WTC11 (cell line): ENCODE results near the gene ELOB. TPM values are rescaled to one million over a fixed set of nuclear protein-coding genes. Genes with fewer than 3 reads are reported as not detected.

ENCODE experiments used
- ATAC-seq: fragments of 200-7000 bp; cut with Tn5 transposase; 2 replicates; pipeline ENCODE4 v1.10.0; 2021; ENCODE audit warnings: mild to moderate bottlenecking, moderate library complexity
- CTCF ChIA-PET: fragments of 300-600 bp; sonication (Branson Sonifier 250); formaldehyde crosslinking; loops from one replicate; lab custom pipeline; 2021; ENCODE audit warnings: antibody characterized with exemption; lab: Charles Lee
- POLR2A ChIA-PET: fragments of 350-600 bp; sonication (Branson Sonifier 250); formaldehyde crosslinking; loops from one replicate; lab custom pipeline; 2021; ENCODE audit warnings: antibody characterized with exemption; lab: Charles Lee
- DNase-seq: peaks from one replicate; pipeline ENCODE4 v3.0.0; 2021; ENCODE audit warnings: low spot score
- H3K27ac Mint-ChIP-seq: 2 replicates; pipeline ENCODE4 v1.8.0; 2021; ENCODE audit warnings: mixed read lengths
- H3K27me3 Mint-ChIP-seq: 2 replicates; pipeline ENCODE4 v1.8.0; 2021; ENCODE audit warnings: low read depth, mild to moderate bottlenecking, moderate library complexity, mixed read lengths
- H3K36me3 Mint-ChIP-seq: 2 replicates; pipeline ENCODE4 v1.8.0; 2021; ENCODE audit warnings: mixed read lengths
- H3K4me1 Mint-ChIP-seq: 2 replicates; pipeline ENCODE4 v1.8.0; 2022; ENCODE audit warnings: mixed read lengths
- H3K4me3 Mint-ChIP-seq: 2 replicates; pipeline ENCODE4 v1.8.0; 2021; ENCODE audit warnings: mild to moderate bottlenecking, moderate library complexity, mixed read lengths
- H3K9me3 Mint-ChIP-seq: 2 replicates; pipeline ENCODE4 v1.8.0; 2021; ENCODE audit warnings: mixed read lengths
- CREM ChIP-seq: sonication (generic); formaldehyde crosslinking; IDR thresholded peaks from 2 replicates; pipeline ENCODE4 v1.8.1; 2022; ENCODE audit warnings: mild to moderate bottlenecking, missing genetic modification reagents, moderate library complexity
- GRHL2 ChIP-seq: fragments of 250-450 bp; sonication (Bioruptor Pico); IDR thresholded peaks from 2 replicates; pipeline ENCODE4 v1.8.0; 2022; ENCODE audit warnings: mild to moderate bottlenecking, moderate library complexity; ENCODE audit not compliant: insufficient replicate concordance, severe bottlenecking
- JAZF1 ChIP-seq: fragments of 250-450 bp; sonication (Bioruptor Pico); IDR thresholded peaks from 2 replicates; pipeline ENCODE4 v1.9.0; 2021; ENCODE audit warnings: moderate library complexity, mild to moderate bottlenecking, inconsistent platforms
- KAT7 ChIP-seq: sonication (generic); formaldehyde crosslinking; IDR thresholded peaks from 2 replicates; pipeline ENCODE4 v1.8.1; 2023; ENCODE audit warnings: missing genetic modification reagents, mild to moderate bottlenecking, borderline replicate concordance
- MXD4 ChIP-seq: fragments of 250-450 bp; sonication (Bioruptor Pico); IDR thresholded peaks from 2 replicates; pipeline ENCODE4 v1.8.0; 2021; ENCODE audit warnings: mild to moderate bottlenecking, moderate library complexity, borderline replicate concordance
- NFYB ChIP-seq: sonication (generic); formaldehyde crosslinking; conservative IDR thresholded peaks from 2 replicates; pipeline ENCODE4 v1.8.0; 2022; ENCODE audit warnings: low read depth, missing genetic modification reagents
- PRRX2 ChIP-seq: fragments of 250-450 bp; sonication (Bioruptor Pico); IDR thresholded peaks from 2 replicates; pipeline ENCODE4 v1.8.0; 2021; ENCODE audit warnings: mild to moderate bottlenecking
- ZNF671 ChIP-seq: fragments of 250-450 bp; sonication (Bioruptor Pico); IDR thresholded peaks from 2 replicates; pipeline ENCODE4 v1.8.0; 2021; ENCODE audit warnings: mild to moderate bottlenecking
- total RNA-seq: library from RNA; stranded (reverse); gene quantifications from 3 replicates; pipeline ENCODE4 v1.2.3, GENCODE V29; 2021
- TF ChIP-seq, protein P1 (sequence below): sonication (generic); formaldehyde crosslinking; IDR thresholded peaks from 2 replicates; pipeline ENCODE4 v1.8.0; 2022; ENCODE audit warnings: mild to moderate bottlenecking, missing genetic modification reagents
- TF ChIP-seq, protein P2 (sequence below): sonication (generic); formaldehyde crosslinking; conservative IDR thresholded peaks from 2 replicates; pipeline ENCODE4 v1.8.1; 2023; ENCODE audit warnings: mild to moderate bottlenecking, low read depth, missing genetic modification reagents, moderate library complexity
- TF ChIP-seq, protein P3 (sequence below): sonication (generic); formaldehyde crosslinking; IDR thresholded peaks from 2 replicates; pipeline ENCODE4 v1.8.1; 2023; ENCODE audit warnings: mild to moderate bottlenecking, missing genetic modification reagents
- TF ChIP-seq, protein P4 (sequence below): sonication (generic); formaldehyde crosslinking; IDR thresholded peaks from 2 replicates; pipeline ENCODE4 v1.8.1; 2022; ENCODE audit warnings: mild to moderate bottlenecking, missing genetic modification reagents, moderate library complexity, borderline replicate concordance
- TF ChIP-seq, protein P5 (sequence below): fragments of 200-600 bp; IDR thresholded peaks from 2 replicates; pipeline ENCODE4 v1.8.0; 2022; ENCODE audit warnings: antibody characterized with exemption

The ELOB gene
- total RNA-seq, 1 experiment from 2014 or later = 252 TPM

DNA sequence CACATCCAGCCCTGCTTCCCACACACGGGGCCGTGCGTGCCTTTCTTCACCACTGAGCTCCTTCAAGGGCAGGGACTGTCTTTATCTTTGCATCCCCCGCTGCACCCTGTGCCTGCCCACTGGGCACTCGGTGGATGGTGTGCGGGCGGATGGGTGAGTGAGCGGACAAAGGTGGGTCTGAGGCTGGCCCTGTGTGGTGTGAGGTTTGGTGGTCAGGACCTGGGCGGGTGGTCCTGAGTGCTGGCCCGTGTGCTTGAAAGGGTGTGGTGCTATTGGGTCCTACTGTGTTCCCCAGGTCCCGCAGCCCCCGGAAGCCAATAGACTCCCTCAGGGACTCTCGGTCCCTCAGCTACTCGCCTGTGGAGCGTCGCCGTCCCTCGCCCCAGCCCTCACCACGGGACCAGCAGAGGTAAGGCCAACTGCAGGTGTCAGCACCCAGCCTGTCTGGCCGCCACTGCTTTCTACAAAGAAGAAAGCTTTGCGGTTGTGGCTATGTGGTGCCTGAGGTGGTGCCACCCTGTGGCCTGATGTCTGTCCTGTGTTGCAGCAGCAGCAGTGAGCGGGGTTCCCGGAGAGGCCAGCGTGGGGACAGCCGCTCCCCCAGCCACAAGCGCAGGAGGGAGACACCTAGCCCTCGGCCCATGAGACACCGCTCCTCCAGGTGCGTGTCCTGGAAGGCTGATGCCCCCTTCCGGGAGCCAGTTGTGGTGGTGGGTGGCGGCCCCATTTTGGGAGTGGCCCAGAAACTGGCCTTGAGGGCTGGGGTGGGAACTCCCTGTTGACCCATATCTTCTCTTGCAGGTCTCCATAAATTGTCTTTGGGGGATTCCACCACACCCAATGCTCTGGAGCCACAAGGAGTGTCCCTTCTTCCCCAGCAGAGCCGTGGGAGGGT is 6.8 kb downstream of the ELOB start (continued):
- TF ChIP-seq, protein P1, sequence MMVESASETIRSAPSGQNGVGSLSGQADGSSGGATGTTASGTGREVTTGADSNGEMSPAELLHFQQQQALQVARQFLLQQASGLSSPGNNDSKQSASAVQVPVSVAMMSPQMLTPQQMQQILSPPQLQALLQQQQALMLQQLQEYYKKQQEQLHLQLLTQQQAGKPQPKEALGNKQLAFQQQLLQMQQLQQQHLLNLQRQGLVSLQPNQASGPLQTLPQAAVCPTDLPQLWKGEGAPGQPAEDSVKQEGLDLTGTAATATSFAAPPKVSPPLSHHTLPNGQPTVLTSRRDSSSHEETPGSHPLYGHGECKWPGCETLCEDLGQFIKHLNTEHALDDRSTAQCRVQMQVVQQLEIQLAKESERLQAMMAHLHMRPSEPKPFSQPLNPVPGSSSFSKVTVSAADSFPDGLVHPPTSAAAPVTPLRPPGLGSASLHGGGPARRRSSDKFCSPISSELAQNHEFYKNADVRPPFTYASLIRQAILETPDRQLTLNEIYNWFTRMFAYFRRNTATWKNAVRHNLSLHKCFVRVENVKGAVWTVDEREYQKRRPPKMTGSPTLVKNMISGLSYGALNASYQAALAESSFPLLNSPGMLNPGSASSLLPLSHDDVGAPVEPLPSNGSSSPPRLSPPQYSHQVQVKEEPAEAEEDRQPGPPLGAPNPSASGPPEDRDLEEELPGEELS = 0 out of 2 replicates have a peak, but pooled peaks have one; percentile 5
- TF ChIP-seq, protein P2, sequence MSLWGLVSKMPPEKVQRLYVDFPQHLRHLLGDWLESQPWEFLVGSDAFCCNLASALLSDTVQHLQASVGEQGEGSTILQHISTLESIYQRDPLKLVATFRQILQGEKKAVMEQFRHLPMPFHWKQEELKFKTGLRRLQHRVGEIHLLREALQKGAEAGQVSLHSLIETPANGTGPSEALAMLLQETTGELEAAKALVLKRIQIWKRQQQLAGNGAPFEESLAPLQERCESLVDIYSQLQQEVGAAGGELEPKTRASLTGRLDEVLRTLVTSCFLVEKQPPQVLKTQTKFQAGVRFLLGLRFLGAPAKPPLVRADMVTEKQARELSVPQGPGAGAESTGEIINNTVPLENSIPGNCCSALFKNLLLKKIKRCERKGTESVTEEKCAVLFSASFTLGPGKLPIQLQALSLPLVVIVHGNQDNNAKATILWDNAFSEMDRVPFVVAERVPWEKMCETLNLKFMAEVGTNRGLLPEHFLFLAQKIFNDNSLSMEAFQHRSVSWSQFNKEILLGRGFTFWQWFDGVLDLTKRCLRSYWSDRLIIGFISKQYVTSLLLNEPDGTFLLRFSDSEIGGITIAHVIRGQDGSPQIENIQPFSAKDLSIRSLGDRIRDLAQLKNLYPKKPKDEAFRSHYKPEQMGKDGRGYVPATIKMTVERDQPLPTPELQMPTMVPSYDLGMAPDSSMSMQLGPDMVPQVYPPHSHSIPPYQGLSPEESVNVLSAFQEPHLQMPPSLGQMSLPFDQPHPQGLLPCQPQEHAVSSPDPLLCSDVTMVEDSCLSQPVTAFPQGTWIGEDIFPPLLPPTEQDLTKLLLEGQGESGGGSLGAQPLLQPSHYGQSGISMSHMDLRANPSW = no peak
- TF ChIP-seq CREM (CRISPR knock-in tag) (no peak), KAT7 (CRISPR knock-in tag) (0 out of 2 replicates have a peak, but pooled peaks have one; percentile 31), MXD4 (CRISPR knock-in tag) (no peak), JAZF1 (CRISPR knock-in tag) (no peak), NFYB (CRISPR knock-in tag) (no peak)
- TF ChIP-seq, protein P3, sequence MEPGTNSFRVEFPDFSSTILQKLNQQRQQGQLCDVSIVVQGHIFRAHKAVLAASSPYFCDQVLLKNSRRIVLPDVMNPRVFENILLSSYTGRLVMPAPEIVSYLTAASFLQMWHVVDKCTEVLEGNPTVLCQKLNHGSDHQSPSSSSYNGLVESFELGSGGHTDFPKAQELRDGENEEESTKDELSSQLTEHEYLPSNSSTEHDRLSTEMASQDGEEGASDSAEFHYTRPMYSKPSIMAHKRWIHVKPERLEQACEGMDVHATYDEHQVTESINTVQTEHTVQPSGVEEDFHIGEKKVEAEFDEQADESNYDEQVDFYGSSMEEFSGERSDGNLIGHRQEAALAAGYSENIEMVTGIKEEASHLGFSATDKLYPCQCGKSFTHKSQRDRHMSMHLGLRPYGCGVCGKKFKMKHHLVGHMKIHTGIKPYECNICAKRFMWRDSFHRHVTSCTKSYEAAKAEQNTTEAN (CRISPR knock-in tag) = no peak

DNA sequence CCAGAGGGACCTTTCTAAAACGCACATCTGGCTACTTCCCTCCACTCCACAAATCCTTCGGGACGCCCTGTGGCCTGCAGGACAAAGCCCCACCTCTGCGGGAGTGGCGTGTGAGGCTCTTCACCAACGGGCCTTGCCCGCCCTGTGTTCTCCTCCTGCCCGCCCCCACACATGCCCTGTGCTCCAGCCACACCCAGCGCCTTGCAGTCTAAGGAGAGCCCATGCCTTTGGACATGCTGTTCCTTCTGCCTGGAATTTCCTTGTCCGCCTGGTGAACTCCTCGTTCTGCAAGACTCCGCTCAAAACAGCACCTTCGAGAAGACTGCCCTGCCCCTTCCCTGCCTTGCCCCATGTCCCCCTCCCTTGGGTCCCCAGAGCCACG is 7.4 kb downstream of the ELOB start:
- ATAC-seq (no peak), DNase-seq (no peak)
- POLR2A ChIA-PET = no interaction called here
- CTCF ChIA-PET = interaction anchor here (0.9 to 1.0 kb wide), 2 partner anchors 11 to 53 kb away, joined by 3 to 4 read pairs; no protein-coding TSS in a partner anchor
- Mint-ChIP-seq H3K27ac (peak overlapping the region; percentile 96), H3K27me3 (no peaks in the 10 kb centered on the region), H3K4me1 (peaks cover 4% of the 10 kb centered on the region), H3K4me3 (no peak overlapping the region), H3K36me3 (peaks cover 83% of the 10 kb centered on the region), H3K9me3 (peaks cover 20% of the 10 kb centered on the region)
- TF ChIP-seq, protein P2 = no peak
- TF ChIP-seq ZNF671 = no peak
- no peak for TF ChIP-seq JAZF1 (CRISPR knock-in tag)
- TF ChIP-seq, protein P4, sequence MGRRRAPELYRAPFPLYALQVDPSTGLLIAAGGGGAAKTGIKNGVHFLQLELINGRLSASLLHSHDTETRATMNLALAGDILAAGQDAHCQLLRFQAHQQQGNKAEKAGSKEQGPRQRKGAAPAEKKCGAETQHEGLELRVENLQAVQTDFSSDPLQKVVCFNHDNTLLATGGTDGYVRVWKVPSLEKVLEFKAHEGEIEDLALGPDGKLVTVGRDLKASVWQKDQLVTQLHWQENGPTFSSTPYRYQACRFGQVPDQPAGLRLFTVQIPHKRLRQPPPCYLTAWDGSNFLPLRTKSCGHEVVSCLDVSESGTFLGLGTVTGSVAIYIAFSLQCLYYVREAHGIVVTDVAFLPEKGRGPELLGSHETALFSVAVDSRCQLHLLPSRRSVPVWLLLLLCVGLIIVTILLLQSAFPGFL = no peak

DNA sequence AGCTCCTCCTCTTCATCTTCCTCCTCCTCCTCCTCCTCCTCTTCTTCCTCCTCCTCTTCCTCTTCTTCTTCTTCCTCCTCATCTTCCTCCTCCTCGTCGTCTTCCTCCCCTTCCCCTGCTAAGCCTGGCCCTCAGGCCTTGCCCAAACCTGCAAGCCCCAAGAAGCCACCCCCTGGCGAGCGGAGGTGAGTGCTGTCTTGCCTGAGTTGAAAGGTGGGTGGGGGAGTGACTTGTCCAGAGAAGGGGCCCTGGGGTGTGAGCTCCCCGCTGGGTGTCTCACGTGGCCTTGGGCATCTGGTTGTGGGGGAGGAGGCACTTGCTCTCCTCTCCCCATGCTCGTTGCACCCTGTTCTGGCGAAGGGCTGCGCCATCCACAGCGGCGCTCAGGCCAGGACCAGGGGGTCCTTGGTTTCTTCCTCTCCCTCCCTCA is 8.0 kb downstream of the ELOB start:
- Mint-ChIP-seq H3K36me3 (peaks cover 86% of the 10 kb centered on the region), H3K27me3 (no peaks in the 10 kb centered on the region), H3K4me3 (no peak overlapping the region), H3K4me1 (peaks cover 4% of the 10 kb centered on the region), H3K9me3 (peaks cover 25% of the 10 kb centered on the region), H3K27ac (peak overlapping the region; percentile 96)
- DNase-seq = no peak
- ChIA-PET CTCF (no interaction called here), POLR2A (no interaction called here)
- no peak for ATAC-seq
- TF ChIP-seq GRHL2 = no peak
- TF ChIP-seq PRRX2 (CRISPR knock-in tag) = no peak
- TF ChIP-seq, protein P1 = no peak
- TF ChIP-seq, protein P5, sequence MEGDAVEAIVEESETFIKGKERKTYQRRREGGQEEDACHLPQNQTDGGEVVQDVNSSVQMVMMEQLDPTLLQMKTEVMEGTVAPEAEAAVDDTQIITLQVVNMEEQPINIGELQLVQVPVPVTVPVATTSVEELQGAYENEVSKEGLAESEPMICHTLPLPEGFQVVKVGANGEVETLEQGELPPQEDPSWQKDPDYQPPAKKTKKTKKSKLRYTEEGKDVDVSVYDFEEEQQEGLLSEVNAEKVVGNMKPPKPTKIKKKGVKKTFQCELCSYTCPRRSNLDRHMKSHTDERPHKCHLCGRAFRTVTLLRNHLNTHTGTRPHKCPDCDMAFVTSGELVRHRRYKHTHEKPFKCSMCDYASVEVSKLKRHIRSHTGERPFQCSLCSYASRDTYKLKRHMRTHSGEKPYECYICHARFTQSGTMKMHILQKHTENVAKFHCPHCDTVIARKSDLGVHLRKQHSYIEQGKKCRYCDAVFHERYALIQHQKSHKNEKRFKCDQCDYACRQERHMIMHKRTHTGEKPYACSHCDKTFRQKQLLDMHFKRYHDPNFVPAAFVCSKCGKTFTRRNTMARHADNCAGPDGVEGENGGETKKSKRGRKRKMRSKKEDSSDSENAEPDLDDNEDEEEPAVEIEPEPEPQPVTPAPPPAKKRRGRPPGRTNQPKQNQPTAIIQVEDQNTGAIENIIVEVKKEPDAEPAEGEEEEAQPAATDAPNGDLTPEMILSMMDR = no peak
- TF ChIP-seq JAZF1 (CRISPR knock-in tag) = no peak
- TF ChIP-seq, protein P4 = no peak
